ENCODE data around the gene CNR1.

DNA sequence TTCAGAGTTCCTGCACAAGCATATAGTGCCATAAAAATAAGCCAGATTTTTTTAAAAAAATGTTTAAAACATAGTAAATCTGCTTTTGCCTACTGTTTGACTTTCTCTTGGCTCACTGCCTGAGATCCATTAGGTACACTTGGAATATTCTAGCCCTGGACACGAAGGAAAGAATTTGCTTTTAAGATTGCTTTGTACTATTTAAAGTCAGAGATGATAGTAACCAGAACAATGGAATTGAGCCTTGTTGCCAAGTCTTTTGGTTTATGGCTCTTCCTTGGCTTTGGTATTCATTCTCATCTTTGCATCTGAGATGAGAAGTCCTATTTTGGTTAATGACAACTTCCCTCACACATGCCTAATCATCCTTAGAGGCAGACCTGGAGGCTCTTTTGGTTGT is 32.4 kb downstream of the CNR1 start:
- no peak for TF ChIP-seq RAD21 (IDR thresholded peaks at IDR 0.05; ENCODE audit: low read depth)
- no peak for TF ChIP-seq EP300 (IDR thresholded peaks at IDR 0.05; ENCODE audit: borderline replicate concordance)
- TF ChIP-seq, protein P1, sequence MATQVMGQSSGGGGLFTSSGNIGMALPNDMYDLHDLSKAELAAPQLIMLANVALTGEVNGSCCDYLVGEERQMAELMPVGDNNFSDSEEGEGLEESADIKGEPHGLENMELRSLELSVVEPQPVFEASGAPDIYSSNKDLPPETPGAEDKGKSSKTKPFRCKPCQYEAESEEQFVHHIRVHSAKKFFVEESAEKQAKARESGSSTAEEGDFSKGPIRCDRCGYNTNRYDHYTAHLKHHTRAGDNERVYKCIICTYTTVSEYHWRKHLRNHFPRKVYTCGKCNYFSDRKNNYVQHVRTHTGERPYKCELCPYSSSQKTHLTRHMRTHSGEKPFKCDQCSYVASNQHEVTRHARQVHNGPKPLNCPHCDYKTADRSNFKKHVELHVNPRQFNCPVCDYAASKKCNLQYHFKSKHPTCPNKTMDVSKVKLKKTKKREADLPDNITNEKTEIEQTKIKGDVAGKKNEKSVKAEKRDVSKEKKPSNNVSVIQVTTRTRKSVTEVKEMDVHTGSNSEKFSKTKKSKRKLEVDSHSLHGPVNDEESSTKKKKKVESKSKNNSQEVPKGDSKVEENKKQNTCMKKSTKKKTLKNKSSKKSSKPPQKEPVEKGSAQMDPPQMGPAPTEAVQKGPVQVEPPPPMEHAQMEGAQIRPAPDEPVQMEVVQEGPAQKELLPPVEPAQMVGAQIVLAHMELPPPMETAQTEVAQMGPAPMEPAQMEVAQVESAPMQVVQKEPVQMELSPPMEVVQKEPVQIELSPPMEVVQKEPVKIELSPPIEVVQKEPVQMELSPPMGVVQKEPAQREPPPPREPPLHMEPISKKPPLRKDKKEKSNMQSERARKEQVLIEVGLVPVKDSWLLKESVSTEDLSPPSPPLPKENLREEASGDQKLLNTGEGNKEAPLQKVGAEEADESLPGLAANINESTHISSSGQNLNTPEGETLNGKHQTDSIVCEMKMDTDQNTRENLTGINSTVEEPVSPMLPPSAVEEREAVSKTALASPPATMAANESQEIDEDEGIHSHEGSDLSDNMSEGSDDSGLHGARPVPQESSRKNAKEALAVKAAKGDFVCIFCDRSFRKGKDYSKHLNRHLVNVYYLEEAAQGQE (IDR thresholded peaks at IDR 0.05; ENCODE audit: low read depth), result no peak
- no peak for TF ChIP-seq EGR1 (IDR thresholded peaks at IDR 0.05)
